NCI-H345 treated with DMSO at 0.1 percent for 48 hours (cell line): ENCODE results near the gene GNG2.

ENCODE experiments used
- DNase-seq: peaks from one replicate; lab custom pipeline; 2025; ENCODE audit not compliant: unreplicated experiment; lab: John Stamatoyannopoulos, UW

Gene GNG2

DNA sequence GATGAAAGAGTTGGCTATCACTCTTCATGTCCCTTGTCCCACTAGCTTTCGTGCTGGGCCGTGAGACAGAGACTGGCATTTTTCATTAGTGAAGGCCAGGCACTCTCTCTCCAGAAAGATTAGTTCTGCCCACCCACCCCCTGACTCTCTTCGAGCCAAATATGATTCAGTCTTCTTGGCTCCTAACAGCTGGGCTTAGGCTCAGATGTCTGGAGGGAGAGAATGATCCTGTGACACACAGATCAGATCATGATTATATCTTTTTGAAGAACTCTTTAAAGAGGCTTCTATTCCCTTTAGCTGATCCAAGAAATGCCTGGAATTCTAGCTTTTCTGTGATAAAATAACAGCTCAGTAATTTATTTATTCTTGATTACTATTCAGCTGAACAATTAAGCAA is 5.2 kb upstream of the GNG2 start:
- DNase-seq: no peak

DNA sequence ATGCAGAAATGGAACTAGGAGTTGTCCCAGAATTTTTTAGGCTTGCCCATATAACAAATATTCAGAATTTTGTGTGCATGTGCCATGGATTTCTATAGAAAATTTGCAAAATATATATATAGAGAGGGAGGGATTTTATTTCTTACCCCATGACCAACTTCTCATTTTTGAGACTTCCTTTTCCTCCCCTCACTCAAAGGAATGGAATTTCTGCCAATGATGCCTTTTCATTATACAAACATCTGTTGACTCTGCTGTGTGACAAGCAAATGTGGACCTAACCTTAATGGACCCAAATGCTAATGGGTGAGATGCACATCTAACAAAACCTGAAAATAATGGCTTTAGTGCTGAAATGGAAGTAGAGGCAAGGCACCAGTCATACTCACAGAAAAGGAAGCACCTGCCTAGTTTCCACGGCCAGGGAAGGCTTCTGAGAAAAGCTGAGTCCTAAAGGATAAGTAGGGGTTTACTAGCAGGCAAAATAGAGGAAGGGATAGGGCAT is 3.6 kb upstream of the GNG2 start:
- DNase-seq: no peak

DNA sequence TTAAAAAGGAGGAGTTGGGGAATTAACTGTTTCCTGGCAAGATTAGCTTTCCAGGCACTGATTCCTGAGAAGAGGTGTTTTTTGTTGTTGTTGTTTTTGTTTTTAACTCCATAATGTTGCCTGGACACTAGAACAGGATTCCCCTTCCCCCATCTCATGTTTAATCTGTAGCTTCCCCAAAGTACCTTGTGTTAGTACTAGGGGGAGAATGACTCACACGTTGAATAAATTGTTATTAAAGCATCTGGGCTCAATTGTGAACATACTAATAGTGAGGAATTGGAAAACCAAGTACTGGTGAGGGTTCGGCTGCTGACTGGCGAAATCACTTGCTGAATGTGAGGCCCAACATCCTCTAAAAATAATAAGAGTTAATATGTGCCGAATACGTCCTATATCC is 1.3 kb upstream of the GNG2 start:
- no peak for DNase-seq

DNA sequence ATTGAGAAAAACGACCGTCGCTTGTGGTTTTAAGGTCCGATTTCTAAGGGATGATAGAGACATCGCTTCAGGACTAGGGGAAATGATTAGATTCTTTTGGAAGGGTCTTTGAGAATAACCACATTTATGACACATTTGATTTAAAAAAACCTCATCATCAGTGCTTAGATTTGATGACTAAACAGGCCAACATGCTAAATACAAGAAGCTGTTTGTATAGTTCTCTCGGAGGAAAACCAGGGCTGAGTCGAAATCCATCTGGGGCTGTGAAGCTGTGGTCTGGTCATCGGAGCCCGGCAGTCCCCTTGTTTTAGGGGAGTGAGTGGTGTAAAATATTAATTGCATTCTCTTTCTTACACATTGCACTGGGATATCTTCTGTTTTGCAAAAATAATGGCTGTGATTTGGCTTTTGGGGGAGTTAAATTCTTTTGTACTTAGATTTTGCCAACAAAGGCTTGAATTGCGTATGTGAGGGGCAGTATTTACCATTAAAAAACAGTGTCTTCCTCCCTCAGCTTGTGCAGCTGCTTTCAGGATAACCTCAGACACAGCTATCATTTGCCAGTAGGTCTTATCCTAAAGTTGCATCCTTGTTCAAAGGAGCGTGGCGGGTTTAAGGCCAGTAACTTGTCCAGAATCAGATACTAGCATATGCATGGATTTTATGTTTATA is 550 bp downstream of the GNG2 start:
- no peak for DNase-seq

DNA sequence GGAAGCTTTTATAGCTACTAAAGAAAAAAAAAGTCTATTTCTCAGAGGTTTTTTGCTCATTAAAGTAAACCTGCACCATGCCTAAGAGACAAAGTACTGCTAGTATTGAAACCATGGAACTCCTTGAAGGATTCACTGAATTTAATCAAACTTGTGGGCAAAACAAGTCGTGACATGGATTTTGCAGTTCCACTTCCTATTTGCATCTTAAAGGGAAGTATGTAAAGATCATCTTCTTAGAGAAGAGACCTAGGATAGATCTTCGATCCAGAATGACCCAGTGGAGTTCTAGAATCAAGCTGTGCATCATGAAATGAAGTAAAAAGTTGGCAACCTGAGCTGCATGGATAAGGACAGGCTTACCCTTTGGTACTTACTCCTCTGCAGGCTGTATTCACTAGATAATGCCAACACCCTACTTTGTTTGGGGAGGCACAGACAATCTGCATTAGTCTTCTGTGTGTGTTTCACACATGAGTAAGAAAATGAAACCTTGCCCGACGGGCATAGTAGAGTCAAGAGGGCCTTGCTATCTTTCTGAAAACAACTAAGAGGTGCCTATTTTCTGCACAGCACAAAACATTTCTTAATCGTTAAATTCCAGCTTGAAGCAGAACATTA is 1.9 kb downstream of the GNG2 start:
- no peak for DNase-seq

DNA sequence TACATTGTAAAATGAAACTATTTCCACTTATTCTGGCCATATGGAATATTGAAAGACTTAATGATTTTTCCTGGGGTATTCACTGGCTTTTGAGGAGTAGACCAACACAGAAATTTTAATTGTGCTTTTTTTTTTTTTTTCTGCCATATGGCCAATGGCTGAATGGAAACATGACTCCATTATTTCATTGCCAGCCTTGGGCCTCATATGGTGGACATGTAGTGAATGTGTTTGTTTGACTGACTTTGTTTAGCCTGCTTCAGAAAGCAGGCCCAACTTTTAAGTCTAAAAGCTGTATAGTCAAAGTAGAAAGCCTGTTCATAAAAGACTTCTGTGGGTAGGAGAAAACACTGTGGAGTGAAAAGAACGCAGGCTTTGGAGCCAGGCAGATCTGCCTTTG is 2.4 kb downstream of the GNG2 start:
- DNase-seq: no peak

DNA sequence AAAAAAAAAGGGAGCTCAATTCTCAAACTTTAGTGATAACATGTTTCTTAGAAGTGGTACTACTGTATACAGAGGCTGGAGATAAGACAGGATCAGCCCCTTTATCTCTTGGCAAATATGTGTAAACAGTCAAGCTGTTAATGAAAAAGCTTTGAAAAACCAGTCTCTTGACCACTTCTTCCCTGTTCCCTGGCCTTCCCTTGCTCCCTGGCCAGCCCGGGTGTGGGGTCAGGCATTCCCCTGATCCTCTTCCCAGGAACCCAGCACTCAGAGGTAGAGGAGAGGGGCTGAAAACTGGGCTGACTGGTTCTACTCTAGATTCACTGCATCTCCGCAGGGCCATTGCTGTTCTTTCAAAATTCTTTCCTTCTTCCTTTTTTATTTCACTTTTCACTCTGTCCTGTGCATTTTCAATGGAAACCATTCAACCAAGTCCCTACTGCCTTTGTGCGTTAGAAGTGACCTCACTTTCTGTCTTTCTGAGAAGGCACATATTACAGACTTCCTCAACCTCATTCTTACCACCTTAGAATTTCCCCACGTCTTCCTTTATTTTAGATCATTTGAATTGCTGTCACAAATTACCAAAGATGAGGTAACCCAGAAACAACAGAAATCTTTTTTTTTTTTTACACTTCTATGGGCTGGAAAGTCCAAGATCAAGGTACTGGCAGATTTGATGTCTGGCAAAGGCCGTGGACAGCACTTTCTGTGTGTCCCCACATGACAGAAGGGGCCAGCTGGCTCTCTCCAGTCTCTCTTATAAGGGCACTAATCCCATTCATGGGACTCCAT is 5.7 kb downstream of the GNG2 start:
- DNase-seq: no peak

DNA sequence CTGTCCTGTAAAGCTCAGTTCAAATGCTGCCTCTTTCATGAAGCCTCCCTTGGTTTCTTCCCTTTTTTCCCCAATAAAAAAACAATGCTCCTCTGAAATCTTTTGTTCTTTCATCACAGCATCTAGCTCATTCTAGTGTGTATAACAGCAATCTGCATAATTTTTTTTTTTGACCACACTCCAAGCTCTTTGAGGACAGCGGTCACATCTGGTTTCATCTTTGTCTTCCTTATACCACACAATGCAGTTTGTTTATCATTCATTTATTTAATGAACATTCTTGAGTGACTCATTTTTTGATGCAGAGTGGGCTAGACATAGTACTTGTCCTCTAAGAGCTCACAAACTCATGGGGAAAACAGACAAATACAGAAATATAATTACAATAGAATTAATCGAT is 7.3 kb downstream of the GNG2 start:
- no peak for DNase-seq

DNA sequence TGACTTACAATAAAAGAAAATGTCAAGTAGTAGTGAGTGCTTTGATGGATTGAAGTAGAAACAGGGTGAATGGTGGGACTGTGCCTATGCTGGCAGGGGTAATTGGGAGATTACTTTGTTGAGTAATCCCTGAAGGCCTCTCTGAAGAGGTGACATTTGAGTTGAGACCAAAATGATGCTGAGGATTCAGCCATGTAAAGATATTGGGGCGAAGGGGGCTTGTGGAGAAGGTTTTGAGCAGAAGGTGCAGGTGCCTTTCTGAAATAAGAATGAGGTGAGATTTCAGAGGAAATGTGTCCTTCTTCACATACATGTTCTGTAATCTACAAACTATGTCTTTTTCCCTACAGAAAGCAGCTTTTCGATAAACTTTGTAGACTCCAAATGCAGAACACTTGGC is 8.0 kb downstream of the GNG2 start:
- no peak for DNase-seq

DNA sequence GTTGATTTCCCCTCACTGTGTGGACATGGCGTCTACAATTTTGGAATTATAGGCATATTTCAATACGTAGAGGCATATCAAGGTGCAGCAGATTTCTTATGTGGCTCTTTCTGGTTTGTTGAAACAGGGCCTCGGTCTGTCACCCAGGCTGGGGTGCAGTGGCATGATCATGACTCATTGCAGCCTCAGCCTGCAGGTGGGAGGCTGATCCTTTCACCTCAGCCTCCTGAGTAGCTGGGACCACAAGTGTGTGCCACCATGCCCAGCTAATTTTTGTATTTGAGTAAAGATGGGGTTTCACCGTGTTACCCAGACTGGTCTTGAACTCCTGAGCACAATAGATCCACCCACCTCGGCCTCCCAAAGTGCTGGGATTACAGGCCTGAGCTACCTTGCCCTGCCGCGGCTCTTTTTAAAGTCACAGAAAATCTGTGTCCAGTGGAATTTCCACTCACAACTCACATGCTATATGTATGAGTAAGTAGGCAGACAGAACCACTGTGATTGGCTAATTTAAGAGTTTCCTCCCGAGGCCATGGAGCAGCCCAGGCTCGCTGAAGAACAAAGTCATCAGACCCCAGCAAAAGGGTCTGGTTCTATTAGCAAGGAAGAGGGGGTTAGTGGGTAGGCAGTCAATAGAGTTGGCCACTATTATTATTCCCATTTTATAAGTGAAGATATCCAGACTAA is 9.1 kb downstream of the GNG2 start:
- DNase-seq: no peak

DNA sequence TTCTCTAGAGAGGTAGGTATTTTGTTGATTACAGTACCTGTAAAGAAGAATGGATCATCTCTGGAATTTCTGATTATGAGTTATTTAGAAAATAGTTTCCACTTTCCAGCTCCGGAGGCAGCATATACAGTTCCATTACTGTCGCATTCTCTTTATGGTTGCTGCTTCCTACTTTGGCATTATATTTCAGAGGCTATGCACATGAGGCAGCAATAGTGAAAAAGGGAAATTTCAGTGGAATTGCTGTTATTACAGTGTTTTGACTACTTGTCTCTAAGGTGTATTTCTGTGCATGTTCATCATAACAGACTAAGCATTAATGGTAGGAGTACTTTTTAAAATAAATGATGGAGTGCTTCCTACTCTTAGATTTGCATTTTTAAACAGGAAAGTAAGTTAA is 10.2 kb downstream of the GNG2 start:
- no peak for DNase-seq

DNA sequence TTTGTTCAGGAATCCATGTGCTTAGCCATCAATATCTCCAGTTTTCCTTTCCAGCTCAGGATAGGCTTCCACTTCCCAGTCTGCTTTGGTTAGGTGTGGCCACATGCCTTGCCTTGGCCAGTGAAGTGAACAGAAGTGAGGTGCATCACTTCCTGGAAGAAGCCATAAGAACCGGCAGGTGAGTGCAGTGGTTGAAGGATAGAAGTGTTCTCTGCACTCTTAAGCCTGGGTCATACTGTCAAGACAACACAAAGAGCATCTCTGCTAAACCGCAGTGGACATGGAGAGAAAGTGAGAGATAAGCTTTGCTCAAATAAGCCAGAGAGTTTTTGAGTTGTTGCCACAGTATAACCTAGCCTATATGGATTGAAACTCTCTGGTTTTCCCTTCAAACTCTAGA is 11.4 kb downstream of the GNG2 start:
- DNase-seq: no peak

DNA sequence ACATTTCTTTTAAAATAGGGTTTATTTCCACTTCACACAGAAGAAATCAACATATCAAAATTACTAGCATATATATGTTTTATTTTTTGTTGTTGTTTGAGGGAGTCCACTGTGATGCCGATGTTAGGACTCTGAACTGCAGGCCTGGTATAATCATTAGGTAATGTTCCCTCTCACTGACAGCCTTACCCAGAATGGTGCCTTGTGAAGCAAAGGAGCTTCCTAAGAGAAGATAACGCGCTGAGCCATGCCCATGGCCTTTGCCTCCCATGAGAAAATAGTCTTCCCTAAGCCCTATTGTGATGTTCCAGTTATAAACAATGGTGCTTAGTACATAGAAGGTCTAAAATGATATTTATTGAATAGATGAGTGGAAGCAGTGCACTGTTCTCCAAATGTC is 12.0 kb downstream of the GNG2 start:
- no peak for DNase-seq

DNA sequence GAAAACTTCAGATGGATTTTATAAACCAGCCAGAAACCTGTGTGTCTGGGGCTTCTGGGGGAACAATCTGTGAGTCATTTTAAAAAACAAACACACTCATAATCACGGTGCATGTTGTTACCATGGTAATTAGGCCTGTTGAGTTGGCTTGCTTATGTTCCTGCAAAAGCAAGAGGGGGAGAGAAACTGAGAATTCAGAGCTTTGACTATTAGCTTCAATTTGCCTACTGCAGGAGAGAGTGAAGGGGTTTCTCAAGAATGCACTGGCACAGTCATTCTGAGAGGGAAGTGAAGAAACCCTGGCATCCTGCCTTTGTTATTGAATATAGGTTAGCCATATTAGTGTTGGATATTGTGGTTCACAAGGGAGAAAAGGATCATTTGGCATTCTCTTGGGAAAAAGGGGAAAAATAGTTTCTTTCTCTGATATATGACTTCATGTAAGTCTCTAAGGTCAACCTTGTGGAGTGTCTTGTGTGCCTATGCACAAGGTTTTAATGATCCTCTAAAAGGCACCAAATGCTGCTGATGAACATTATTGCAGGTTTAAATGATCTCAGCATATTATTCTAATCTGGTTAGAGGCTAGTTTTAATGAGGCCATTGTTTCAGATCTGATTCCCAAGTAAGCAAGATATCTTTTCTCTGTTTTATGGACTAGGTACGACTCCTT is 12.9 kb downstream of the GNG2 start:
- no peak for DNase-seq

DNA sequence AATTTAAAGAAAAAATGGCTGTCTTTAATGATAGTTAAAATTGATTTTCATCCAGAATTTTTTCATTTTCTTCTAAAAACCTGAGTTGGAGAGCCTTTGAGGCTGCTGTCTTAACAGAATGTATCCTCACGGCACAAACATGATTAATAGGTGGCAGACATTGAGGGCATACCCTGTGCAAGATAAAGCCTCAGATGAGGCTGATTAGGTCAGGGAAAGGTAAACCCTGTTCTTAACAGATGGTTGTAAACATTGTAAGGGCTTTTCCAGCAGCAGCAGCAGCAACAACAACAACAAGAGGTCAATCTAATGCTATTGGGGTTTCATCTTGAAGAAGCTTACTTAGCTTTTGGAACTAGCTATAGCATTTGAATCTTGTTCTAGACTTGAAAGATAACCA is 17.4 kb downstream of the GNG2 start:
- DNase-seq: no peak

DNA sequence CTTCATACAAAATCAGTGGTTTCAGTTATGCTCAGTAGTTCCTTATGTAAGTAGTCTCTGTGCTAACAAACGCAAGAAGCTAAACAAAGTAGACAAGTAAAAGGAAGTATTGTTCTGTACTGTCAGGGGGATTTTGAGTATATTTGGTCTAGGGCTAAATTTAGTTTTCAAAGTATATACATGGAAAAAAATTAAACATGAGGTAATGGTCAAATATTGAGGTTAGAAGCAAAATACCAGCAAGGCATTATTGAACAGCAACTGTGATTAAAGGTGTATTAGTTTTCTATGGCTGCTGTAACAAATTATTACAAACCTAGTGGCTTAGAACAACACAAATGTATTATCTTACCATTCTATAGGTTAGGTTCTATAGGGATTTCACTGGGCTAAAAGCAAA is 18.8 kb downstream of the GNG2 start:
- DNase-seq: no peak

DNA sequence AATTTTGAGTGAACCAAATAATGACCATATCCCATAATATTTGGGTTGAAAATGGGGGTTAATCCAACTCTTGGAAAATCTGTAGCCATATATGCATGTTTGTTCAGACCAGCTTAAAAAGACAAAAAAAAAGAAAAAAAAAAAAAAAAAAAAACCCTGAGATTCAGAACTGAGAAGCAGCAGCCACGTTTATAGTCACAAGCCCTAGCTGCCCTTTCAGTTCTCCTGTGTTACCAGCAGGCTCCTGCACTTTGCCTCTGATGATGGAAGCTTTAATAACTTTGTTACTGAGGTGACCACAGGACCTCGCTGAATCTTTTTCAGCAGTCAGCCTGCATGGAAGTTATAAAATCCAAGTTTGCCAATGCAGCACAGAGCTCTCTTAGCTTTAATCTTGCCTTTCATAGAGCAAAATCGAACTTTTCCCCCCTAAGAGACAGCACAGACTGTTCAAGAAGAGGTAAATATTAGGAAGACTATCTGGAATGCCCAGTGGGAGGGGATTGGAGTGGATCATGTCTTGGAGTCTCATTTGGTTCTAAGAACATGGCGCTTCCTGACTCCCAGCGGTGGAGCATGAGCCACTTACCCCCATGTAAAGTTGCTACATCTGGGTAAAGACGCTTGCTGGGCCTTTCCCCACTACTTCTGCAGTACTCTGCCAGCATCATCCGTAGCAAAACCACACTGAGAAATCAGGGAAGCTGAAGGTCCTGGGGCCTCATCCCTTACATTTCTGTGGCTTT is 20.6 kb downstream of the GNG2 start:
- DNase-seq: no peak

DNA sequence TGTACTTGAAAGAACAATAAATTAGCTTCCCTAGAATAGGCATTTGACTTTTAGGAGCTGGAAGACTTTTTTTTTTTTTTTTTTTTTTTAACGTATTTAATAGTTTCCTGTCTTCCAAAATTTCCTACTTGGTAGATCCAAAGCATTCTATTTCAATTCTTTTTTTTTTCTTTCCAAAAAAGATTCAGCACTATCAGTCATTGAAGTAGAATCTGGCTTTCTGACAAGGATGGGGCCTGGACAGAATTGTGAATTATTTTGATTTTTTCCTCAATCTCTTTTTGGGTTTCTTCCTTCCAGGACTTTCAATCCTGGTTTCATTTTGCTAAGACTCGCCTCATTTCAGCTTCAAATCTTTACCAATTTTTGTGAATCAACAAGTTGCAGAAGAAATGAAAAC is 21.2 kb downstream of the GNG2 start:
- no peak for DNase-seq

DNA sequence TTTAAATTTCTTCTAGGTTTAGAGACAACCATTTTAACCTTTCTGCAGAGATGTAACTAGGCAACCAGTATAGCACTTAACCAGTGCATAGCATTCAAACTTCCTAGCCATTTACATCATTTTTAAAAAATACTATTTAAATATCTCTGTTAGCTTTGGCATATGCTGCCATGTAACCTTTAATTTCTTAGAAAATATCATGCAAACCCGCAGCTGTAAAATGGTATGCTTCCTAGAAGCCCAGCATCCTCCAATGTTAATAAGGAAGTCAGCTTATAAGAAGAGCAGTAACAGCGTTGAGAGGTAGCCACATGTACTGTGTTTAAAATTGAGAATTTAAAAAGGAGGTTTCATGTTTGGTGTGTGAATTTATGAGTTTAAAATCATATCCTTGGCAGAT is 22.8 kb downstream of the GNG2 start:
- DNase-seq: no peak
